ENCODE data around the gene SLC51B.

DNA sequence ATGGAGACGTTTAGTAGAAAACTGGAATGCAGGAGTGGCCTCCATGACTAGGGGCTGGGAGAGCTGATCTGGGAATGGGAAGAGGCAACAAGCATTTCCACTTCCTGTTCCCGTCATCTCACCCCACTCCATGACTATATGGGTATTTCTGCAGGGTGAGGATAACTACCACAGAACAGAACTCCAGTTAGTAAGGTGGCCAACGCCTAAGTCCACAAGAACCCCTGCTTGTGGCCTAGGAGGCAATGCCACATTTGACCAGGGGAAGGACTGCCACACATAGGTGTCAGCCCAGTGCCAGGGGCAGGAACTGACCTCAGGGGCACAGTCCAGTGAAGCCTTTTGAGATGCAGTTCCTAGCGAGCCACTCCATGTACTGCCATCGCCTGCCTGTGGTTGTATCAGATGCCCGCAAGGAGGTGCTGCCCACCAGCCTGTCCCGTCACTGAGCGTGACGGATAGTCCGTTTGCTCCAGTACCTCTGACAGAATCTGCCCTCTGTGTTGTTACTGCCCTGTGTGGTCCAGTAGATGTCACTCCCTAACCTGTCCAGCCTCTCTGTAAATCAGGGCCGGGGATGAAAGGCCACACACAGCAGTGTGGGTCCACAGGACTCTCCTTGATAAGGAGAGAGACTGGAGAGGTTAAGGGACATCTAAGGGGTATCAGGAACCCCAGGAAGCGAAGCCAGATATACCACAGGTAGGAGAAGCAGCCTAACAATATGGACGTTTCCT, 12.2 kb upstream of the SLC51B start:
- TF ChIP-seq EZH2 (IDR thresholded peaks at IDR 0.05) (no peak), CTCF (IDR thresholded peaks at IDR 0.05 in 2 of 3, conservative IDR thresholded peaks at IDR 0.05 in 1 of 3; ENCODE audit: borderline replicate concordance in 1 of 3, insufficient read depth in 1 of 3, low read depth in 2 of 3, low read length in 2 of 3) (peak; percentile 94 to 98 (median 95)), POLR2A (IDR thresholded peaks at IDR 0.05; ENCODE audit: borderline replicate concordance, extremely low read depth, insufficient read depth, insufficient read length) (no peak), POLR2AphosphoS5 (IDR thresholded peaks at IDR 0.05; ENCODE audit: low read depth, low read length) (peak; percentile 41; the same call in 1 of the 2 replicates), ELF1 (IDR thresholded peaks at IDR 0.05; ENCODE audit: borderline replicate concordance, low read depth) (no peak), FOSL1 (IDR thresholded peaks at IDR 0.05; ENCODE audit: low read depth) (no peak)
- TF ChIP-seq, protein P1, sequence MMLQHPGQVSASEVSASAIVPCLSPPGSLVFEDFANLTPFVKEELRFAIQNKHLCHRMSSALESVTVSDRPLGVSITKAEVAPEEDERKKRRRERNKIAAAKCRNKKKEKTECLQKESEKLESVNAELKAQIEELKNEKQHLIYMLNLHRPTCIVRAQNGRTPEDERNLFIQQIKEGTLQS (IDR thresholded peaks at IDR 0.05): no peak

Data from HCT116 (cell line).